GM19438 (cell line): ENCODE measurements around the gene SPAG9.

Source experiments
- ATAC-seq: cut with Tn5 transposase; IDR thresholded peaks from one replicate; pipeline ENCODE4 v1.9.1; 2021; ENCODE audit warnings: low read depth; ENCODE audit not compliant: unreplicated experiment

The SPAG9 gene

DNA sequence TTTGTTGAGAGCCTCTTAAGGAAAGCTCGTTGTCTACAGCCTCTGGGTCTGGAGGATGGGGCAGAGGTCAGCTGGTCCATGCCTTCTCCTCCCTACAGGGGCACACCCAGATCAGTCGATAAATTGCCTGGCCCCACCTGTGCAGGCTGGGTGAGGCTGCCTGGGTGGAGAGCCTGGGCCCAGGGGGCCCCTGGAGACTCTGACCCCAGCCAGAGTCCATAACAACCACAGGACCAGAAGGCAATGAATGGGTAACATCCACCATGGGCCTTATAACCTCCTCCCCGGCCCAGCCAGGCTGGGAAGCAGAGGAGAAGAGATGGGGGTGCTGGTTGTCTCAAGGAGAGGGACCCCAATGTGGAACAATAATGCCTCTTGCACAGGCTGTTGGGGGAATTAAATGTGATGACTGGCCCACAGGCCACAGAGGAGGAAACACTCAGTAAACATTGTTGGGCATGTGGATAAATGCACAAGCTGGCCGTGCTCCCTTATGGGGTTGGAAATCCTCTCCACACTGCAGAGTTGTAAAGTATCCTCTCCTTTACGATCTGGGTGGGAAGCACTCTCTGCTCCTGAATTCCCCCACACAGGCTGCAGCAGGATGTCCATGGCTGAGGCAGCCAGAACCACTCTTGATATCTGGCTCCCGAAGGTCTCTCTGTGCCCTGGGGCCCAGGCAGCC lies 197.8 kb downstream of the SPAG9 start:
- no peak for ATAC-seq

DNA sequence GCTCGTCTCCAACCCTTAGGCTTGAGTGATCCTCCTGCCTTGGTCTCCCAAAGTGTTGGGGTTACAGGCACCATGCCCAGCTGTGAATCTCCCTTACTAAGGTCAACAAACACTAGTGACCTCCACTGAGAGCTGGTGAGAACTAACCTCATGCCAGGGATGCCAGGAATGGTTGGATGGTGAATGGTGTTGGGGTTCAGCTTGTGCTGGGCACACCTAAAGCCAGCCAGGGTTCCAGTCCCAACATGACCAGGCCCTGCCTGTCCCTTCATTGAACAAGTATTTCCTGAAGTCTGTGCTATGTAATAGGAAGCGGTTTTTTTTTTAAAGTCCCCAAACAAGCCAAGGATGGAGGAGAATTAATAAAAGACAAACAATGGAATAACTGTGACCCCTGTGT lies 198.6 kb downstream of the SPAG9 start:
- ATAC-seq = no peak

DNA sequence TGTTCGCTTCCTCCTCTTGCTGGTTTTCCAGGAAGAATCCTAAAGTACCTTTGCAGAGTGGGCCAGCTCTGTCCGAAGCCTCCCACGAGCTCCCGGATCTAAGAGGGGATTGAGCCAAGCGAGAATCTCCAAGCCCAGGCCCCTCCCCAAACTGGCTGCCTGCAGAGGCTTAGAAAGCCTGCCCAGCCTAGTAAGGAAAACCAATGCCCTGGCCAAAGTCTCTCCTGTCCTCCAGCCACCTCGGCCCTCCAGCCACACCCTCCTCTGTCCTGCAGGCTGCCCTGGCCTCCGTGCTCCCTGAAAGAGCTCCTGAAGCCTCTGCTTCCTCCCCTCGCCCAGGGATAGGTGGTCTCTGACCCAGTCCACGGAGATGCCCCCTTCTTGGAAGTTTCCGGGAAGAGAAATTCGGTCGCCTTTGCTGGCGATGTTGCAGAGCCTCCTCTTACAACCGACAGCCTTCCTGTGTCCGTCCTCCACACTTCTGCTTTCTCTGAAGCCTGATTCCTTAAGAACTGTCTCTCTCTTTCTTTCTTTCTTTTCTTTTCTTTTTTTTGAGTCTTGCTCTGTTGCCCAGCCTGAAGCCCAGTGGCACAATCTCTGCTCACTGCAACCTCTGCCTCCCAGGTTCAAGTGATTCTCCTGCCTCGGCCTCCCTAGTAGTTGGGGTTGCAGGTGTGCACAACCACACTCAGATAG lies 199.6 kb downstream of the SPAG9 start:
- no peak for ATAC-seq

DNA sequence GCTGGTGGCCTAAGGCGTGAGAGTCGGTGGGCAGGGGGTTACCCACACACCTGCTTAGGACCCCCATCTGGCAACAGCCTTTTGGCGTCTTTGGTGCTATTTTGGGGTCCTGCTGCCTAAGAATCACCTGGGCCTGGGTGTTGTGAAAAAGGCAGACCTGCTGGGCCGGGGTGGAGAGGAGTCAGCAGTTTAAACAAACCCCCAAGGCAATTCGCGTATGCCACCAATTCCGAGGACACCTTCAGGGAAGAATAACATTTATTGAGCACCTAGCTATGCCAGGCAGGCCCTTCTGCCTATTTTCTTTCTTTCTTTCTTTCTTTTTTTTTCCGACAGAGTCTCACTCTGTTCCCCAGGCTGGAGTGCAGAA lies 200.6 kb downstream of the SPAG9 start:
- no peak for ATAC-seq

DNA sequence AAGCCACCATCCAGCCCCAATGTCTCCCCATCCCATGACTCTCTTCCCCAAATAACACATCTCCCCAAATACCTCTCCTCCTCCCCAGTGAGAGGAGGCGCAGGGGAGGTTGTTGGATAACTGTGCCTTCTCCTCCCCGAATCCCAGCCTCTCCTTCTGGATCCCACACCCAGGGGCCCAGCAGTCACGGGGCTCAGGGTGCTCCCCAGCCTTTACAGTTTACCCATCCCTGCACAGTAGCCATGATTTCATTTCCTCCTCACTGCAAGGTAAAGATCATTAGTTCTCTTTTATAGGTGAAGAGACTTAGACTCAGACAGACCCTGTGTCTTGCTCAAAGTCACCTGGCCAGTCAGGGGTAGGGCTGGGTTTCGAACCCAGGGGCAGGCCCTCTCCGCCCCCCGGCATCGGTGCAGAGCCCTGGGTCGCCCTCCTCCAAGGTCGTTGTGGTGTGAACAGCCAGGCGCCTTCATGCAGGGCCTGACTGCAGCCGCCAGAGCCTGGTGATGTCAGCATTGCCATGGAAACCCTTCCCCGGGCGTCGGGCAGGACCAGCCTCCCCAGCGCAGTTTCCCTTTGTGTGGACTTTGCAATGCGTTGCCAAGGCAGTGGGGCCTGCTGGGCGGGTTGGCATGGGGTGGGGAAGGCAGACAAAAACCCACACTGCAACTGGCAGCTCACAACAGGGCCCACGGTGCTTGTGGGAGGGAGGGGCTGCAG lies 201.2 kb downstream of the SPAG9 start:
- no peak for ATAC-seq

DNA sequence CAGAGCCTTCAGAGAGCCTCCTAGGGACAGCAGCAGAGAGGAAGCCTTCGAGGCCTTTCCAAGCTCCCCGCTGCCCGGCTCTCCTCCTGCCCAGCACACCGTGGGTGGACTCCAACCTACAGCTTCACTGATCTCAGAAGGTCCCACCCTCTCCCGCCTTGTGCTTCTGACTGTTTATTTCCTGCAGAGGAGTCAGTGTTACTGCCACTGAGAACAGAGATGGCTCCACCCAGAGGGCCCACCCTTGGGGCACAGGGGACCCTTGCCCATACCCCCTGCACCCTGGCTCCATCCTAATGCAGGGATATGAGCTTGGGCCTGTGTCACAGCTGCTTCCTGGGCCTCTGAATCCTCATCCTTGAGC lies 201.8 kb downstream of the SPAG9 start:
- no peak for ATAC-seq

DNA sequence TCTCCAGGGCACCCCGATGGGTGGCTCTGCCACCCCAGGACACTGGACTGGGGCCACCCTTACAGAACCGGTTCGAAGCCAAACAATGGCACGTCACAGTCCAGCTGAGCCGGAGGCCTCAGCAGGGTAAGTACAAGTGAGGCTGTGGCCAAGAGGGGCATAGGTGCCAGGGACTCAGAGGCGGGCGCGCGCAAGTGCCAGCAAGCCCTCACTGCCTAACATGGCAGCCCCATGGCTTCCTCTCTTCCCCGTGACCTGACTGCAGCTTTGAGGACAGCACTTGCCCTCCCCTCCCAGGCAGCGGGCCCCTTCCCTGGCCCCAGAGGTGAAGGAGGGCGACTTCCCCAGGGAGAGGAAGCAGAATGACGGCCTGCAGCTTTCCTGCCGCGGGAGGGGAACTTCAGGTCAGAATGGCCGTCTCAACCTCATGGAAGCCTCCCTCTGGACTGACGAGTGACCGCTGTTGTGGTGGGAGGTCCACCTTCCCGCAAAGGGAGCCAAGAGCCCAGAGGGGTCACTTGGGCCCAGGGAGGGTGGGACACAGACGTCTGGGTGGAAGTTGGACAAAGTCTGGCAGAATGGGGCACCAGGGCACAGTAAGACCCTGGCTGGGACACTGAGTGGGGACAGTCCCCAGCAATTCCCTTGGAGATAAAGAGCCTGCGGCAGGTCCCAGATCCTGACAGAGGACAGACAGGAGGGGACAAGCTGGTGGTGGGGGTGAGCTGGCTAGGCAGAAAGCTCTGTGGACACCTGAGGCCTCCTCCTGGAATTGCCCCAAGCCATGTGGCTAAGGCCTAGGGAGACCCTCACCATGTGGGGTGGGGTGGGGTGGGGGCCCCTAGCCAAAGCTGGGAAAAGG lies 202.4 kb downstream of the SPAG9 start:
- ATAC-seq = no peak

DNA sequence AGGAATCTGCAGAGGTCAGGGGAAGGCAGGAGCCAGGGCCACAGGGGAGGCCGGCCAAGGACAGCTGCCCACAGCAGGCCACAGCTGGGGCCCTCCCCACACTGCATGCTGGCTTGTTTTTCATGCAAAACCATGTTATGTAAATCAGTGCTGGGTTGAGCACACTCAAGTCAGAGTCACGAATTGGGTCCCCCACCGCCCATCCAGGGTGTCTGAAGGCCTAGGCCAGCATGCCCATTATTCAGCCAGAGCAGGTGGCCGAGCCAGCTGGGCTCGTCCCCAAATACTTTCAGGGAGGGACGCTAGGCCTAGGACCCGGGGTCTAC lies 203.3 kb downstream of the SPAG9 start:
- ATAC-seq = no peak

DNA sequence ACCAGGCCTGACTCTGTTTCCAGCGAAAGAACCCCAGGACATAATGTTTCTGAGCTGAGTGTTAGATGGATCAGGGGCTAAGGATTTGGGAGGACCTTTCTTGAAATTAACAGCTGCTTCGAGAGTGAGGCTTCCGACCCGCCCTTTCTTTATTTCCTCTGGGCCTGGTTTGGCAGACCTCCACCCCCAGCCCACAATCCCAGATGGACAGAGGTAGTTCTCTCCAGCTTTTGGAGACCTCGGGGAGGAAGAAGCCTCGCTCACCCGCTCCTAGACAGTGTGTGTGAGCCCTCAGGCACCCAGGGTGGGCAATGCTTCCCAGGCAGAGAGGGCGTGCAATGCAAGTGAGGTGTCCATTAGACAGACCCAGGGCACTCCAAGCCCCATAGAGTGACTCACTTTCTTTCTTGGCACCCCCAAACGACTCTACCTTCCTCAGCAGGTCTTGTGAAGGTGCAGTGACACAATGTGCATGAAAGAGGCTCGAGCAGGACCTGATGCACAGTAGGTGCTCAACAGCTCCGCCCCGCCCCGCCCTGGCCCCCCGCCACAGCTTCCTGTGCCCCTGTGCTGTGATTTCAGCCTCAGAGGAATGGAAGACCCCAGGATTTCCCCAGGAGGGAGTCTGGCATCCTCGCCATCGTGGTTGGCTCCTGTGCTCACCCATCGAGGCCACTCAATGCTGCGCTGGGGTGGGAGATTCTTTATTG lies 203.8 kb downstream of the SPAG9 start:
- no peak for ATAC-seq

DNA sequence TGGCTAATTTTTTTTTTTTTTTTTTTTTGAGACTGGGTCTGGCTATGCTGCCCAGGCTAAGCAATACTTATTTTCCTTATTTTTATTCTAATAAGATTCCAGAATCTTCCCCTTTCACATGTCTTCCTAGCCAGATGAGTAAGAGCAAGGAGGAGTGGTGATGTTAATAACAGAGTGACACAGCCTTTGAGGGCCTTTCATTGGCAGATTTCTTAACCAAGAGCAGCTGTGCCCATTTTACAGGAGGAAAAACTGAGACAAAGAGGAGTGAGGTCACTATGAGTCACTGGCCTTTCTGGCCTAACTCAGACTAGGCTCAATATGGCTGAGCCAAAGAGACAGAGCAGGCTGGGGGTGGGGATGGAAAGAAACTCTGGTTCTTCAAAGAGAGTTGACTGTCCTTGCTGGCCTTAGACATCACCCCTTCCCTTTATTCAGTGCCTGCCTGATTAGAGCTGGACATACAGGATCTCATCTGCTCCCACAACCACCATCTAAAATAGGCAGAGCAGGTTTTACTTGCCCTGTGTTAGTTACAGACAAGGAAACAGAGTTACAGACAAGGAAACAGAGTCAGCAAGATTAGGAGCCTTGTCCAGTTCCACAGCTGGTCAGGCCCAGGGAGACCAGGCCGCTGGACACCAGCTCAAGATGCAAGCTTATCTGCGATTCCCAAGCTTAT lies 204.5 kb downstream of the SPAG9 start:
- ATAC-seq = no peak

DNA sequence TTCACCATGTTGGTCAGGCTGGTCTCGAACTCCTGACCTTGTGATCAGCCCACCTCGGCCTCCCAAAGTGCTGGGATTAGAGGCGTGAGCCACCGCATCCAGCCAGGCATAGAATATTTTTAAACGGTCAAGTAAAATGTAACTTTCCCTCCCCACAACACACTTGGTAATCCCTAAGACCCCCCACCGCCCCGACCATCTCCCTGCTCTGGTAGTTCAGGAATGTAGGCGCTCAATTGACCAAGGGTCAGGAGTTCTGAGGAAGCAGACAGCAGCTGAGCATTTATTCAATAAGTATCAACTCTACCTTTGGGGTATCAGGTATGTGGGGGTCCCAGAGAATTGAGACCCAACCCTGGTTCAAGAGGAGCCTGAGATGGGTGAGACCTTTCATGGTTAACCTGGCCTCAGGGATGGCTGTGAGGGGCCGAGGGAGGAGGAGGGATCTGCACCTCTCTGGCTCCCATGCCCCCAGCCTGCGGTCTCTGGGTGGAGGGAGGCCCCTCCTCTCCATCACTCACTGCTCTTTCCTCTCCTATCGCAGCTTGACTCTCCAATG lies 206.1 kb downstream of the SPAG9 start:
- no peak for ATAC-seq

DNA sequence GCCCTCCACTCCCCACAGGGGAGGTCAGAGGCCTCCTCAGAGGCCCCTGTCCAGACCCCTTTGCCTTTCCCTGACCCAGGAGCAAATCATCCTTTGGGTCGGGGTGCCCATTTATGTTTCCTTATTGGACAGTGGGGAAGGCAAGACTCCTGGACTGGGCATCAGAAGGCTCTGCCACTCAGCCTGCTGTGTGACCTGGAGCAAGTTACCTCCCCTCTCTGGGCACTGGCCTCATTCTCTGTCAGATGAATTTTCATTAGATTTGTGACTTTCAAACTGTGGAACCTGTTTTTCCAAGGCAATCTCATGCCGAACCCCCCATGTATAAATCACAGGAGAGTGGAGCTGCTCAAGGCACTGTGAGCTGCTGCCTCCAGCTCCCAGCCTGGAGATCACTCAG lies 207.5 kb downstream of the SPAG9 start:
- ATAC-seq = no peak
